NCI-H2029 treated with DMSO at 0.1 percent for 48 hours (cell line): ENCODE results near the gene C16orf89.
"Not testable (repeated sequence)": the region's sequence is repeated elsewhere in the genome, so short reads cannot be mapped to it uniquely, and the experiment has no call there.

Experiments
- DNase-seq: peaks from one replicate; lab custom pipeline; 2025; lab: John Stamatoyannopoulos, UW

The C16orf89 gene, protein sequence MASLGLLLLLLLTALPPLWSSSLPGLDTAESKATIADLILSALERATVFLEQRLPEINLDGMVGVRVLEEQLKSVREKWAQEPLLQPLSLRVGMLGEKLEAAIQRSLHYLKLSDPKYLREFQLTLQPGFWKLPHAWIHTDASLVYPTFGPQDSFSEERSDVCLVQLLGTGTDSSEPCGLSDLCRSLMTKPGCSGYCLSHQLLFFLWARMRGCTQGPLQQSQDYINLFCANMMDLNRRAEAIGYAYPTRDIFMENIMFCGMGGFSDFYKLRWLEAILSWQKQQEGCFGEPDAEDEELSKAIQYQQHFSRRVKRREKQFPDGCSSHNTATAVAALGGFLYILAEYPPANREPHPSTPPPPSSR

DNA sequence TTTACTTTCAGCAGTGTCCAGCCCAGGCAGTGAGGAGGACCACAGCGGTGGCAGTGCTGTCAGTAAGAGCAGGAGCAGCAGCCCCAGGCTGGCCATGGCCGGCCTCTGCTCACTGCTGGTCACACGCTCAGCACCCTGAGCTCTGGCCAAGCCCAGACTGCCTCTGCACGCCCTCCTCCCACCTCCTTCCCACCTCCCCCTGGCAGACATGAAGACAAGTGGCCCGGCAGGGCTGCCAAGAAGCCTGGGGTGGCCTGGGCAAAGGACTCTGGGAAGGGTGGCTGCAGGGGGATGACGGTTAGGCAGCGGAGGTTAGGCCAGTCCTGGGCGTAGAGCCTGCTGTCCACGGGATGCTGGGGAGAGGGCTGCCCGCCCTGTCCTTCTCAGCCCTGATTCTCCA lies at the start of gene C16orf89:
C16orf89 (minus strand) TSS at position 144 of the 400 bp plus-strand sequence; CDS start at position 96, 48 bp downstream.
- no peak for DNase-seq

DNA sequence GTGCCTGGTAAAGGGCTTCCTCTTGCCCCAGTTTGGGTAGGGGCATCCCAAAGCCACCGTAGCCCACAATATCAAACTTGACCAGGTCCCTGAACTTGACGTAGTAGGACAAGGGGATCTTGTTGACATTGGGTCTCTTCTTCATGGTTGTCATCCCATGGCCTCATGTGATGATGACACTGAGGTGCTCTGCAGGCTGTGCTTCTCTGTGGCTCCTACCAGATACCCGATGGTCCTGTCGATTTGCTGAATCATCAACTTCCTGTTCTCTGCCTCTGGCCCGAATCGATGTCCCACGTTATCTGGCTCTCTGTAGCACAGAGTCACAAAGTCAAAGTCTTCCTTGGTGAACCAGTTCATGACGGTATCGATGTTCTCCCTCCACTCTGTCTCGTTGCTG lies 45.2 kb upstream of the C16orf89 start:
- not testable (repeated sequence) for DNase-seq

DNA sequence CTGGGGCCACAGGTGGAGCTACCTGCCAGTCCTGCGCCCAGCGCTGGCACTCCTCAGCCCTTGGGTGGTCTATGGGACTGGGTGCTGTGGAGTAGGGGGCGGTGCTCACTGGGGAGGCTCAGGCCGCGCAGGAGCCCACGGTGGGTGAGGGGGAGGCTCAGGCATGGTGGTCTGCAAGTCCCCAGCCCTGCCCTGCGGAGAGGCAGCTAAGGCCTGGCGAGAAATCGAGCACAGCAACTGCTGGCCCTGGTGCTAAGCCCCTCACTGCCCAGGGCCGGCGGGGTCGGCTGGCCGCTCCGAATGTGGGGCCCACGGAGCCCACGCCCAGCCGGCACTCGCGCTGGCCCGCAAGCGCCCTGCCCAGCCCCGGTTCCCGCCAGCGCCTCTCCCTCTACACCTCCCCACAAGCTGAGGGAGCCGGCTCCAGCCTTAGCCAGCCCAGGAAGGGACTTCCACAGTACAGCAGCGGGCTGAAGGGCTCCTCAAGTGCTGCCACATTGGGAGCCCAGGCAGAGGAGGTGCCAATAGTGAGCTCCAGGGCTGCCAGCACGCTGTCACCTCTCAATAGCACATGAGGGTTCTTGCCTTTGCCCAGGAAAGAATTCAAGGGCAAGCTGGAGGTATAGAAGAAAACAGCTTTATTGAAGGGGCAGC lies 42.9 kb upstream of the C16orf89 start:
- DNase-seq, result no peak

DNA sequence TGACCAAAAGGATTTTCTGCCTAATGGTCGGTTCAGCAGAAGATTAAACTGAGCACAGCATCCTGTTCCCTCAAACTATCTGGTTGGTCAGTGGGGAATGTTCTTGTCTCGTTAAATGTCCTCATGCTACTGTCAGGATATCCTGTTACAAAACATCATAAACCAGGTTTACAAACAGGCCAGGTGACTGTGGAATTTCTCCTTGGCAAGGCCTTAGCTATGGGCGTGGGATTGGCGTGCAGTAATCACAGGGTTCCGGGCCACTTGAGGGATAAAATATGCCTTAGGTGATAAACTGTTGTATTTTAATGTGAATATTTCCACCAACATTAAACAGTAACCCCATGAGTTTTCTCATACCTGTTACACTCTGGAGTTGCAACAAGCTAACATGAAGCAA lies 39.3 kb upstream of the C16orf89 start:
- not testable (repeated sequence) for DNase-seq

DNA sequence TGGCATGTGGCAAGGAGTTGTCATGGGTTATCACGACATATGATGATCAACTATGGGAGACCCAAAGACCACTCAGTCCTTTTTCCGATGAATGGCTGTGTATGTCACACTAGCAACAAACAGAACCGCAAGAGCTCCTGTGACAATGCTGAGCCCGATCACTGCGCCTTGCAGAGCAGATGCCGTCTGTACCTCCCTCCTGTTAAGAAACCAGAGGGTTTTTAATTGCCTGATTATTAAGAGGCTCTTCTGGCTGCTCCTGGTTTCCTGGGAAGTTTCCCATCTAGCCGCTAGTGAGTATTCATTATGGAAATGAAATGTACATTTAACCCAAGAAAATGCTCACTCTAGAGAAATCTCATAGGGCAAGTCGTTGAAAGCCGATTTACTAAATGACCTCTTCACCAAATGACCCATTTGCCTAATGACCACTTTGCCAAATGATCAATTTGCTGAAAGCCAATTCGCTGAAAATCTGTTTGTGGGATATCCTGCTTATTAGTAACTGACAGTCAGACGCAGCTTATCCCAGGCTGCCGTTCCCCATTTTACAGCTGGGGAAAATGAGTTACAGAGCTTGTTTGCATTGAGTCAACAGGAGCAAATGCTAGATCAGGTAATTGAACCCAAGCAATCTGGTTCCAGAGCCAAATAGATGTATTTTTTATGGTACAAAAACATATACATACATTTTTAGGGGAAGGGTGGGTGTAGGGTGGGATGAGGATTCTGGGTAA lies 37.7 kb upstream of the C16orf89 start:
- not testable (repeated sequence) for DNase-seq

DNA sequence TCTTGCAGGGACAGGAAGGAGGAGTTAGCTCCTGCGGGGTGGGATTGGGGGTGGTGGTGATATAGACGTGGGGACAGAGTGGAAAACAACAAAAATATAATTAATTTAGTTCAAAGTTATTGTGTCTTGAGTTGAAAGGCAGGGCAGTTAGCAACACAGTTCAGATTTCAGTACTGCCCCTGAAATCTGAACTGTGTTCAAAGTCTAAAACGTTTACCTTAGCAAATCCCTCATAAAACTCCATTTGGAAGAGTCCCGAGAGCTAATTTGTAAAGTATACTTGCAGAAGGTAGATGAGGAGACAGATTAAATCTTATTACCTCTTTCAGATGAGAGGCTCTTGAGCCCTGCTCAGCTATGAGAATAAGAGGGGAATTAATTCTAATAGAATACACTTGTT lies 33.4 kb upstream of the C16orf89 start:
- not testable (repeated sequence) for DNase-seq

DNA sequence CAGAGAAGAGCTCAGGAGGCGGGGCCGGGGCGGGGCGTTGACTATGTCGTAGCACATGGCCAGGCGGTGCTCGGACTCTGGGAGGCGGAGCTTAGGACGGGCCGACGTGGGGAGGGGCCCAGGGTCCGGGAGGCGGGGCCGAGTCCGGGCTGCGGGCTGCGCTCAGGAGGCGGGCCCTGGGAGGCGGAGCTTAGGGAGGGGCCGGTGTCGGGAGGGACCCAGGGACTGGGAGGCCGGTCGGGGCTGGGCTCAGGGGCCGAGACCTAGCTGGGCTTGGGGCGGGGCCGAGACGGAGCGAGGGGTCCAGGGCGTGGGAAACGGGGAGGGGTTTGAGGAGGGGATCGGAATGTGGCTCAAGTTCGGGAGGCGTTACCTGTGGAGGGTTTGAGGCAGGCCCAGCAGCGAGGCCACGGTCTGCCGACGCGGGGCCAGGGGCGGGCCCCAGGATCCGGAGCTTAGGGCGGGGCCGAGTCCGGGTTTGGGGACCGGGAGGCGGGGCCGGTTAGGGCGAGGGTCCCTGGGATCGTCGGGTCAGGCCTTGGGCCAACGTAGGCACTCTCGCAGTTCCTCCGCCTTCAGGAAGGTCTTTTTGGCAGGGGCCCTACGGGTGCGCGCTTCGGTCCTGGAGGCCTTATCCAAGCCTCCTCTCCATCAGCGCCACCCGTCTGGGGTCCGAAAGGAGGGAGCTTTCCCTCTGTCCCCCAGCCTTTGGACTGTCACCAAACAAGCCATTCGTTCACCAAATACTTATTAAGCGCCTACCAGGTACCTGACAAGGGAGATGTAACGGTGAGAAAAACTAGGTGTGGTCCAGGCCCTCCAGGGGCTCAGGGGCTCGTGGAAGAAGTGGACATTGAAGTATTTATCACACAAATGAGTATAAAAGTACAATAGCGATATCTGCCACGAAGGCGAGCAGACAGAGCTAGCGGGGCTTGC lies 32.7 kb upstream of the C16orf89 start:
- not testable (repeated sequence) for DNase-seq

DNA sequence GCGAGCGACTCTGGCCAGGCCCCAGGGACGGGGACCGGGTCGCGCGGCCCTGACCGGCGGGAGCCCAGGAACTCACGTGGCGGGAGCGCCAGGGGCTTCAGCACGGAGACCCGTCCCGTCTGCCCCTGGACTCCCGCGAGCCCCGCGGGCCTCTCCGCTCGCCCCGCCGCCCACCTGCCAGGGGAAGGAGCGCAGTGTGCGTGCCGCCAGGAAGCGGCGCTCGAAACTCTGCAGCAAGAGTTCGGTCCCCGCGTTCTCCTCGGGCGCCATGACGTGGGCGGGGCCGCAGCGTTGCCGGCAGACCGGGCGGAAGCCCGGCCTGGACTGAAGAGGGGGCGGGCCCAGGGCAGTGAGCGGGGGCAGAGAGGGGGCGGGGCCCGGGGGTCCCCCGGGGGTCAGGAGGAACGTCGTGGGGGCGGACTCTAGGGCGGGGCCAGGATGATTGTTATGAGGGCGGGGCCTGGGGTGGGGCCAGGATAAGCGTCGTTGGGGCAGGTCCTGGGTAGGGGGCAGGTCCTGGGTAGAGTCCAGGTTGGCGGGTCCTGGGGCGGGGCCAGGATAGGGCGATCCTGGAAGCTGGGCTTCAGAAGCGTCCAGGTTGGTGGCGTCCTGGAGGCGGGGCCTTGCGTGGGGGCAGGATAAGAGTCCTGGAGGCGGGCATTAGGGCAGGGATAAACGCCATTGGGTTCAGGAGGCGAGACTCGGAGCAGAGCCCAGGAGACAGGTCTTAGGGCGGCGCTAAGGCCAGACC lies 31.9 kb upstream of the C16orf89 start, which contains the start of gene EEF2KMT:
EEF2KMT (minus strand) TSS at position 326 of the 751 bp plus-strand sequence; CDS start at position 270, 56 bp downstream.
- peak; percentile 96 for DNase-seq

DNA sequence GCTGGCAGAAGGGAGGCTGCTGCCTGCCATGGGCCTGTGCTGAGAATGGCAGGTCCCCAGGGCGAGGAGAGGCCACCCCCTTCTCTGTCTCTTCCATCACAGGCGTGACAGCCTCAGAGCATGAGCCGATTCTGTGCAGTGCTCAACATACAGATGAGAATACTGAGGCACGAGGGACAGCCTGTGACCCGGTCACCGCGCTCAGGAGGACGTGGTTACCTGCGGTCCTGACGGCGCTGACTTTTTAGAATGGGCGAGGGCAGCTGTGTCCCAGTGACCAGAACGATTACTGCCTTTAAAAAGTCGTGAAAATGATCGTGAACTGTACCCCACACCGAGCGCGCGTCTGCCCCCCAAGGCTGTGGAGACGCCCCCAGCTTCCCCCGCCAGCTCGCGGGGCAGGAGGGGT lies 31.3 kb upstream of the C16orf89 start:
- not testable (repeated sequence) for DNase-seq

DNA sequence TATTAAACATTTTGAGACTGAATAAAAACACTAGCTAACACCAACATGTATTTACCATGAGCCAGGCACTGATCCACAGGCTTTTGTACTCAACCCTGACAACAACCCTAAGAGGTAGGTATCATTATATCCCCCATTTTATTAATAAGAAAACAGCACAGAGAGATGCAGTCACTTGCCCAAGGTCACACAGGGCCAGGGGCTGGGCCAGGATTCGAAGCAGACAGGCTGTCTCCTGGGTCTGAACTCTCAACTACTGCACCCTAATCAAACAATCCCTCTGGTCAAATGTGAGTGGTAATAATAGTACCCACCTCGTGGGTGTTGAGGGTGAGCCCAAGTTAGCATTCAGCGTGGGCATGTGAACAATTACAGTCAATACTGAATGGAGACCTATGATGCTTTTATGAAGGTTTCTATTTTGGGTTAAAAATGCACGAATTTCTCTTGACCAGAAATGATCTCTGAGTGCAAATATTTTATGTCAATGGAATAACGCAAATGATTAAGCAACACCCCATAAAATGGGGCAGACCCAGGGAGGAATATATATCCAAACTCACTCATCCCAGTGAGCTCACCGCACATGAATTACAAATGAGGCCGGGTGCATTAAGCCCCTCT lies 30.8 kb upstream of the C16orf89 start:
- DNase-seq, result not testable (repeated sequence)

DNA sequence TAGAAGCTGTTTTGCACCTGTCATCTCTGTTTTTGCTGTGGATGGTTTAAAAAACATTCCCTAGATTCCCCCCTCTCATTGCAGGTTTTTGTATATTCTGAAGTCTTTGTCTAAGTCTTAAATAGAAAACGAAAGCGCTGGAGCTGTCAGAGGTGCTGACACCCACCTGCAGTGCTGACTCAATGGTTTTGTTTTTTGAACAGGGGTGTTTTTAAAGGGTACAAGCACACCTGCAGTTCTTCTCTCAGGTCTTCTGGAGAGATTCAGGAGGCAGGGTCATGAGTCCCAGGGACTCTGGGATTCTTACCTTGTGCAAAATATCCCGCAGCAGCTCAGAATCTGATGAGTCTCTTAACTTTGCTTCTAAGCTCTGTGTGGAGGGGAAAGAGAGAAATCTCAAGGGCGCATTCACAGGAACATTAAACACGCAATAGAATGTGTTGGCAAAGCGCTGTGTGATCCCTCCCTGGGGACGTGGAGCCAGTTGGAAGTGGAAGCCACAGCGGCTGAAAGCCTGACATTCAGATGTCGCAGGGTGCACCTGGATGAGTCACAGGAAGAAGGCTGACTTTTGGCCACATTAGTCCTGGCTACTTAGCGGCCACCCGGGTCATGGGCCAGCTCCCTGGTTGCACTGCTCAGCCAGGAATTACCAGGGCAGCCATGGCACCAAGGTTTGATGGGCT lies 29.5 kb upstream of the C16orf89 start:
- DNase-seq, result not testable (repeated sequence)

DNA sequence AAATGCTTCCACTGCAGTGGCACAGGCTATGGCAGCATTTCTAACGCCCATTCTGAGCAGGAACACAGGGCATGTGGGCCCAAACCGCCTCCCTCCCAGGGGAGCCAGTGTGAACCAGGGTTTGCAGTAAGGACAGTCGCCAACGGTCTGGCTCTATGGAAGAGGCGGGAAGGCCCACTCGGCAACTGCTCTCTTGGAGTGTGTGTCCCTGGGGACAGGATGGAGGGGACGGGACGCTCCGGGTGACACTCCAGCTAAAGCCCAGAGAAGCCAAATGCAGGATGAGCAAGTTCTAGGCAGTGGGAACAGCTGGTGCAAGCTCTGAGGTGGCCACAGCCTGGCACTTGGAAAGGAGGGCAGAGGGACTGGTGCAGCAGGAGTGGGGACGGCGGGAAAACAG lies 28.0 kb upstream of the C16orf89 start:
- not testable (repeated sequence) for DNase-seq

DNA sequence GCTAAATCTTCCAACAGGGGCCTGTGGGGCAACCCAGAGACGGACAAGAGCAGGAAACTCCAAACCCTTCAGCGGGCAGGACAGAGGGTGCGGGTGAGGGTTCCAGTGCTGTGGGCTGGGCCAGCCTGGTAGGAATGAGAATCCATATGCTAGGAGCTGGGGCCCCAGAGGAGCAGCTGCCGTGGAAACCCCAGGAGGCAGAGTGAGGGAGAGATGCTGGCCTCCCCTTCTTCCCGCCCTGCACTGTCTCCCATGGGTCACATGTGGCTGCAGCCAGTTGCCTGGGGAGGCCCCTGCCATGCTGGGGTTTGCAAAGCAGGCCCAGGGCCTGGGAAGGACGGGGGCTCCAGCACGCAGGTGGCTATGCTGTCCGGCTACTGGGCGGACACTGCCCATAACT lies 27.3 kb upstream of the C16orf89 start:
- not testable (repeated sequence) for DNase-seq

DNA sequence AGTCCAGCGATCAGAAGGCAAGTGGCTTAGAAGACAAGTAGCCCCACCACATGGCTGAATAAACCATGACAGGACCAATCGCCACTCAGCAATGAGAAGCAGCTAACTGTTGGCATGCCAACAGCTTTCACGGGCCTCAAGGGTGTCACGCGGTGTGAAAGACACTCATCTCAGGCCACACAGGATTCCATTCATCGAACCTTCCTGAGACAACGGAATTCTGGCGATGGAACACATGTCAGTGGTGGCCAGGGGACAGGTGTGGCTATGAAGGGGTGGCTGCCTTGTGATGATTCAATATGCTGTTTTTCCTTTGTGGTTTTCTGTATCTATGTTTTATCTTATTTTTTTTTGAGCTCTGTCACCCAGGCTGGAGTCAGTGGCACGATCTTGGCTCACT lies 24.8 kb upstream of the C16orf89 start:
- DNase-seq, result not testable (repeated sequence)

DNA sequence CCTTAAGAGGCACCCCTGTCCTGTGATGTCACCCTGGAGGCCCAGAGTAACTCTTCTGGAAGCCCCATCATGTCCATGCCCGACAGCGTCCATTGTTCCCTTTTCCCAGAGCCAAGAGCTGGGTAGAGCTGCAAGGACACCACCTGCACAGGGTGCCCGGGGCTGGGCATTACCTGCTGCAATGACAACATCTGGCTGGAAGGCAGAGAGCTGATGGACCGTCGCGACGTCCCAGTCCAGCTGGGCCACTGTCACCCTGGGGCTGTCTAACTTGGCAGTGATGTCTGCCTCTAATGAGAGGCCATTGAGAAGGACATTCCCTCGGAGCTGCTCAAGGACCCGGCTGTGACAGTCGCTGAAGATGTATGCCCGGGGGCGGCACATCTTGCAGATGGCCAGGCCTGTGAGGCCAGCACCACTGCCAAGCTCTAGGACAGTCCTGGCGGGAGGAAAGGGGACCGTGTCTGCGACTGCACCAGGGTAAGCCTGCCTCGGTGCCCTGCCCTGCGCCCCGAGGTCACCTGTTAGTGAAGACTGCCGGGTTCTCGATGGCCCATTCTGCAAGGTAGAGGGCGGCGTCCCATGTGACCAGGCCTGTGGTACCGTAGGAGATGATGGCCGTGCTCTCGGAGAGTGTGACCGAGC lies 24.3 kb upstream of the C16orf89 start:
- DNase-seq, result not testable (repeated sequence)

DNA sequence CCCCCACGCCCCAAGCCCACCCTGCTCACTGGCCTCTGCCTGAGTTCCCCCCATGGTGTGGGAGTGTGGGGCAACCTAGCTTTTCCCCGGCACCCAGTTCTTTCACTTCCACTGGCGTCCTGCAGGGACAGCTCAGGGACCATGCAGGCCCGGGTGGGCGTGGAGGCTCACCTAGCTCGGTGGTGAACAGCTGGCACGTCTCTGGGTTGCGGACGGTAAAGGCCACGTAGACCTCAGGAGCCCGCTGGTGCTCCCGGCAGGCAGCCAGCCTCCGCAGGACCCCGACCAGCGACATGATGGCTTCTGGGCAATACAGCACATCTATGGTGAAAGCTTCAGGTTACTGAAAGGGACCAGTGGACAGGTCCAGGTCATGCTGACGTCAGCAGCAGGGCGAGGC lies 23.2 kb upstream of the C16orf89 start:
- DNase-seq, result not testable (repeated sequence)

DNA sequence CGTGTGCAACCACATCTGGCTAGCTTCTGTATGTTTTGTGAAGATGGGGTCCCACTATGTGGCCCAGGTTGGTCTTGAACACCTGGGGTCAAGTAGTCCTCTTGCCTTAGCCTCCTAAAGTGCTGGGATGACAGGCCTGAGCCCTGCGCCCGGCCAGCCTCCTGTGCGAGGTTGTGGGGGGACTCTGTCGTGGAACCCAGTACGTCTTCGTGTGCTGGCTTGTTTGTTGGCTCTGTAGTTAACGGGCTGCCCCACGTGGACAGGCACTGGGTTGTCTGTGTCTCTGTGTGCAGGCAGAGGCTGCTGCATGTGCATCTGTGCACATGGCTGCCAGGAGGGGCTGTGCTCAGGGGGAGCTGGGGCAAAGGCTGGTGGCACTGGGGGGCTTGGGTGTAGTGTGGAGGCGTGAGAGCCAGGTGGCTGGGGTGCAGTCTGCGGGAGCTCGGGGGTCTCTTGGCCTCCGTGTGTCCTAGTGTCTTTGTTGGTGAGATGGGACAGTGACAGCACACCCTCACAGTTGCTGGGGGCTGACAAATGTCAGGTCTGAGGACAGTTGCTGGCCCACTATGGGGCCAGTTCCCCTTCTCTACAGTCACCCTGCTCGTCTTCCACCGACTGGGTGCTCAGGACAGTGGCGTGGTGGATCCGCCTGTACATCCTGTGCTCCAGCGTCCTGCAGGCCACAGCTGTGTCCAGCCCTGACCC lies 22.5 kb upstream of the C16orf89 start:
- not testable (repeated sequence) for DNase-seq

DNA sequence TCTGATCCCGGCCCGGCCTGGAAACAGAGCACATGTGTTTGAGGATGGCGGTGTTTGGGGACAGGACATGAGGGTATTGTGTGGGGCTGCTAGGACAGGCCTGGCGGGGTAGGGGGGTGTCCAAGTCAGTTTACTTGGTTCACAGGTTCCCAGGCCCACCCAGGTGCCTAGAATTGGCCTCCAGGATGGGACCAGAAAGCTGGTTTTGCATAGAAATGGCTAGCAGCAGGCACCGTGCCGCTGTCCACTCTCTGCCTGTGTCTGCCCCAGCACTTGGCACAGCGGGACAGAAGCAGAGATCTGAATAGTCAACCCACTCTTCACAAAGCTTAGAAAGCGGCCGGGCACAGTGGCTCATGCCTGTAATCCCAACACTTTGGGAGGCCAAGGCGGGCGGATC lies 20.0 kb upstream of the C16orf89 start:
- DNase-seq, result not testable (repeated sequence)
